ENCODE results near the gene MGLL.

- TF ChIP-seq, protein P1, sequence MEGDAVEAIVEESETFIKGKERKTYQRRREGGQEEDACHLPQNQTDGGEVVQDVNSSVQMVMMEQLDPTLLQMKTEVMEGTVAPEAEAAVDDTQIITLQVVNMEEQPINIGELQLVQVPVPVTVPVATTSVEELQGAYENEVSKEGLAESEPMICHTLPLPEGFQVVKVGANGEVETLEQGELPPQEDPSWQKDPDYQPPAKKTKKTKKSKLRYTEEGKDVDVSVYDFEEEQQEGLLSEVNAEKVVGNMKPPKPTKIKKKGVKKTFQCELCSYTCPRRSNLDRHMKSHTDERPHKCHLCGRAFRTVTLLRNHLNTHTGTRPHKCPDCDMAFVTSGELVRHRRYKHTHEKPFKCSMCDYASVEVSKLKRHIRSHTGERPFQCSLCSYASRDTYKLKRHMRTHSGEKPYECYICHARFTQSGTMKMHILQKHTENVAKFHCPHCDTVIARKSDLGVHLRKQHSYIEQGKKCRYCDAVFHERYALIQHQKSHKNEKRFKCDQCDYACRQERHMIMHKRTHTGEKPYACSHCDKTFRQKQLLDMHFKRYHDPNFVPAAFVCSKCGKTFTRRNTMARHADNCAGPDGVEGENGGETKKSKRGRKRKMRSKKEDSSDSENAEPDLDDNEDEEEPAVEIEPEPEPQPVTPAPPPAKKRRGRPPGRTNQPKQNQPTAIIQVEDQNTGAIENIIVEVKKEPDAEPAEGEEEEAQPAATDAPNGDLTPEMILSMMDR (IDR thresholded peaks at IDR 0.05; ENCODE audit: insufficient read depth, low read depth, low read length): no peak
- no peak for TF ChIP-seq EZH2 (IDR thresholded peaks at IDR 0.05; ENCODE audit: insufficient read depth, low read length)
These were observed 78.0 kb downstream of the MGLL start for GRCh38 chr3:127744253-127744815.
